Endothelial cell of coronary artery (primary cell): Measurements from ENCODE around the gene CD164. TPM values are rescaled to one million over a fixed set of nuclear protein-coding genes. Genes with fewer than 3 reads are reported as not detected.

Source experiments
- total RNA-seq: library from RNA; depleted of rRNA; stranded (reverse); fragments of >200 nt; gene quantifications from 2 replicates; pipeline ENCODE4 v1.2.3, GENCODE V29; 2014

Gene CD164
- total RNA-seq = 97.1 and 141 TPM in 2 replicates

DNA sequence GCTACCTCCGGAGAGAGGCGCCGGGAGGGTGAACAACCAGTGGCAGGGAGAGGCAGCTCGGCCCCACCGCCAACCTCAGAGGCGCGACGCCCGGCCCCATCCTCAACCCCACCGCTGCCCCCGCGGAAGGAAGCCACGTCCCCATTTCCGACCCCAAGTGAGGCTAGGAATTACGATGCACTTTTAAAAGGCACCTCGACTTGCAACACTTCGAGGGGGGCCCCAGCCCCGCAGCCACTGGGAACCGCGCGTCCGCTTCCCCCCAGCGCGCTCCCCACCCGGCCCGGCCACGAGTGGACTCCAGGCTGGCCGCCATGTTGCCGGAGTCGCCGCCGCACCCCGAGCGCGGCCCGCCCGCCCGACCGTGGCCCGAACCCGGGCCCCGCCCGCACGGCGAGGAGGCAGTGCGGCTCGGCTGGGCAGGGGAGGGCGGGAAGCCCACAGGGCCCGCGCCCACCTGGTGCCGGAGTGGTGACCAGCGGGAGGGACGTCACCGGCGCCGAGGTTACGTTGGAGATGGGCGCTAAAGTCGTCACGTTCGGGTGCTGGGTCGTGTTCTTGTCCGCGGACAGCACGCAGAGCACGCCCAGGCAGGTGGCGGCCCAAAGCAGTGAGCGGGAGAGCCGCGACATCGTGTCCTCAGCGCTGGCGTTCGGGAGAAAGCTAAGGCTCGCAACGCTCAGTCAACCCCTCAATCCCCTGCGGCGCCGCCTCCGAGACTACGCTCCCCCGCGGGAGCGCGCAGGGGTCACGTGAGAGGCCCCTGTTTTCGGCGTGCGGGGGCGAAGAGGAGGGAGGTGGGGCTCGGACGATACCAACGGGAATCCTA is at the start of gene CD164:
CD164 (minus strand) TSS at position 721 of the 829 bp plus-strand sequence; CDS start at position 632, 89 bp downstream.

Other genes with a start within 250 kb of the CD164 start
- 0.85 and 0.99 TPM in 2 replicates for gene PPIL6, start 58.2 kb upstream of the CD164 start, total RNA-seq
- 11.7 and 12.1 TPM in 2 replicates for gene SMPD2, start 58.3 kb upstream of the CD164 start, total RNA-seq
- gene MICAL1, start 73.3 kb upstream of the CD164 start, total RNA-seq = 25.8 and 28.4 TPM in 2 replicates
- gene ZBTB24, start 100.8 kb upstream of the CD164 start, total RNA-seq = 5.1 and 5.7 TPM in 2 replicates